Right forelimb (tissue), 1 donor: ENCODE results near the gene XPR1.

ENCODE experiments used
- DNase-seq: peaks from one replicate; pipeline ENCODE4 v3.0.0-alpha.2; 2018

Gene XPR1

DNA sequence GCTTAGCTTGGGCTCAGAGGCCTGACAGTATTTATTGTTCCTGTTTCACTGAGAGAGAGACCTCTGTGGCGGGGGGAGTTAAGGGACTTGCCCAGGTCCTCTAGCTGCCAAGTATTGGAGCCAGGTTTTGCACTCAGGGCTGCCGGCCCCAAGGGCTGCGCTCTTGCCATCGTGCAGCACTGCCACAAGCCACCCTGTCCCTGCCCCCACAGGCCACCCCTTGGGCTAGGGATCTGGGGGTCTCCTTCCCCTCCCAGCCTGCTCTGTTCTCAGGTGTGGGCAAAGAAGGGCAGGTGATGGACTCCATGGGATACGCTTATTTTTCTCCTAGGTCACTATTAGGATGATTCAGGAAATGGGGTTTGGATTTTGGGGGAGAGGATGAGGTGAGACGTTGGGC, 289.6 kb downstream of the XPR1 start:
- DNase-seq, result no peak

DNA sequence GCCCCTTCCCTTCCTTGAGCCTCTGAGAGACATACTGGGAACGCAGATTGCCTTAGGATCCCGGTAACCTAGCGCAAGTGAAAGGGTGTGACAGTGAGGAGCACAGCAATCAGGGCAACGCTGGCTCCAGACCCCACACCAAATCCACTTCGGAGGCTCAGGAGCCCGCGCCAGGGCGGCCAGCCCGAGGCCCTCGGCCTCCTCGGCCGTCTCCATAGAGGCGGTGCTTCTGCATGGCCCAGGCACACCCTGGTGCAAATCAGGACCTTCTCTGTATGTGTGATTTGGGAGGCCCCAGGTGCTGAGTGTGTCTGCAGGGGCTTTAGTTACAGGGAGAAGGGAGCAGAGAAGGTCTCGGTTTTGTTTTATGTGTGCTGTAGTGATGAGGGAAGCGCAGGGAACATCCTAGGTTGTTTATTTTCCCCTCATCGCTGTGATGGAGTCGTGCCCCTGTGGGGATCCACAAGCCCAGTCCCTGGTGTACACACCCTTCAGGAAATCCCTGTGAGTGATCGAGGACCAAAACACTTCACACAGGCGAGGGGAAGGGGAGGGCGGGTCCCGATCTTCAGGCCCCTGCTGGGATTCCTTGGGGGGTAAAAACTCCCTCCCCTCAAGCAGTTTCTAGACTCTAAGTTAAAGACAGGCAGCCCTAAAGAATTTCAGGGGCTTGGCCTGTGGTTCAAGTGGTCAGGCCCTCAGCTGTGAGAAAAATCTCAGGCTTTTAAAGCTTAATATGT, 290.2 kb downstream of the XPR1 start:
- DNase-seq, result no peak

DNA sequence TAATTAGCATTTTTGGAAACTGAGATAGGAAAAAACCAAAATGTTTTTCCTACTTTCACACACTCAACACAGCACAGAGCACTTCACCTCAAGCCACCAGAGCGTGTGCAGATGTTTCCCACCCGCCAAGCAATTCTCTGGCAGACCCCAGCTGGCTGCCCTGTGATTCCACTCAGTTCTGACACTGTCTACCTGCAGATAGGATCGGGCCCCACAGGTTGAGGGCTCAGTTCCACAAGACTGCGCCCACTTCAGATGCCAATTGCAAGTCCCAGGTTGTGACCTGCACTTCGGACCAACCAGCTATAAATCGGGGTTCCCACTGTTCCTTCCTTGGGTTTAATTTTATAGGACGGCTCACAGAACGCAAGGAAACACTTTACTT, 290.8 kb downstream of the XPR1 start:
- no peak for DNase-seq

DNA sequence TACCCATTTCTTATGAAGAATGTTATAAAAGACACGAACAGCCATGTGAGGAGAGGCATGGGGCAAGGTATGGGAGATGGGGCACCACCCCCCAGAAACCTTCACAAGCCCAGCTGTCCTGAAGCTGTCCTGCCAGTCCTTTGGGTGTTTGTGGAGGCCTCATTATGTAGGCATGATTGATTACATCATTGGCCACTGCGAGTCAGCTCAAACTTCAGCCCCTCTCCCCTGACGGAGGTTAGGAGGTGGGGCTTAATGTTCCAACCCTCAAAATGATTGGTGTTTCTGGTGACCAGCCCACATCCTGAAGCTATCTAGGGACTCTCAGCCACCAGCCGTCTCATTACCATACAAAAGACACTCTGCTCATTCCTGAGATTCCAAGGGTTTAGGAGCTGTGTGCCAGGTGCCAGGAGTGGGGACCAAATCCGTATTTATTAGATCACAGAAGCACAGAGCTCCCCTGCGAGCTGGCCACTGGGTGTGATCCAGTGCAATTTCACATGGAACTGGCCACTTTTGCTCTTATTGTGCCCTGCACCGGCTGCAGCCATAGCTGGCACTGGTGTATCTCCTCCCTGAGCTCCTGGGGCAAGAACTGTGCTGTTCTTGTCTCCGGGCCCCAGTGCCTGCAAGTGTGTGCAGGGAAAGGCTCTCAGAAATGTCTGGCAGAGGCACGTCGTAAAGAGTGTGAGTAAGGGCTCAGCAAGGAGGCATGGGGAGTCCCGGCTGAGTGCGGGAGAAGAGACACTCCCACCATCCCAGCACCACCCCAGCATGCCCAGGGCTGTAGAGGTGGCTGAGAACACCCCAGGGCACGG, 291.4 kb downstream of the XPR1 start:
- no peak for DNase-seq

DNA sequence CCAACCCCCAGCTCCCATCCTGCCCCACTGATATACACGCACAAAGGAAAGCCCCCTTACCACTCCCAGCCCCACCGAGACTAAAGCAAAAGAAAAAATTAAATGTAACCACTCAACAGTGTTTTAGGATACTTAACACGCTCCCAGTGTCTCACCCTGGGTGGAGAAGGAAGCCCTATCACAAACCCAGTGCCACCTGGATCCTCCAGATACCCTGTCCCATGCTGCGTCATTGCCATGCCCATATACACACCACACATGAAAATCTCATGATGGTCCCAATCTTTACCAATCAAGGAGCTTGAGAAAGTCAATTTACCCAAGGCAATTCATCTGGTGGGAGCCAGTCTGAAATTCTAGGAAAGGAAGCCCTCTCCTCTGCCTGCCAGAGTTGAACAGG, 292.1 kb downstream of the XPR1 start:
- no peak for DNase-seq

DNA sequence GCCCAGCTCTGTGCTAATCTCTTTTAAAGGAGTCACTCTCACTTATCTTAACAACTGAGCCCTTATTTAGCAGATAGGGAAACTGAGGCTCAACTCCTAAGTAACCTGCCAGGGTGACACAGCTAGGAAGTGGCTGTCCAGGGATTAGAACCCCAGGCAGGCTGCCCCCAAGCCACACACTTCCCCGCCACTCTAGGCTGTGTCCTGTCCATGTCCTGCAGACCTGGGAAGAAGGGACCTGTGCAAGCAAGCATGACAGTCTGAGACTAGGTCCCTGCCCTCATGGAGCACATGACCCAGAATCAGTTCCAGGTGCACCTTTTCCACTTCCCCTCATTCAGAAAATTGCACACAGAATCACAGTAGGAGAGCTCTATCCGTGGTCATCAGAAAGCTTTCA, 293.1 kb downstream of the XPR1 start:
- no peak for DNase-seq

DNA sequence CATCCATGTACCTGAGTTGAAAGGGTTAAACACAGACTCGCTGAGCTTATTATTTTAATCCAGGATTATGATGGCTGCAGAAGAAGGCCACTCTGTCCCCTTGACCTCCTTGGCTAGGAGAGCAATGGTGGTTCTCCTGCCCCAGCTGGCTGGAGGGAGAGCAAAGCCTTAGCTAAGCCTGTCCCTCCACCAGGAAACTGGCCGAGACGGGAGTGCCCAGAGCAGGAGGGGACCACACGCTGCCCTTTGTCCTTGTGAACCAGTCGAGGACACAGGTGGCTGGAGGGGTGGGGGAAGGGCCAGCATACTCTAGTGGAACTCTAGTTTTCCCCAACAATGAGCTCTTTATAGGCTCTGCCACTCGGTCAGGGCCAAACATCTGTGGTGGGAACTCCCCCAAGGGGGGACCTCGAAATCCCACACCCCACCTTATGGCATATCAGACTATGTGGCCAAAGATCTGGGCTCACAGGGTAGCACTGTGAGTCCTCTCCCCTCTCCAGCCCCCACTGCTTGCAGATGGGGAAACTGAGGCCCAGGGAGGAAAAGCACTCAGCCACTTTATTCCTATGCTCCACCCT, 293.7 kb downstream of the XPR1 start:
- no peak for DNase-seq

DNA sequence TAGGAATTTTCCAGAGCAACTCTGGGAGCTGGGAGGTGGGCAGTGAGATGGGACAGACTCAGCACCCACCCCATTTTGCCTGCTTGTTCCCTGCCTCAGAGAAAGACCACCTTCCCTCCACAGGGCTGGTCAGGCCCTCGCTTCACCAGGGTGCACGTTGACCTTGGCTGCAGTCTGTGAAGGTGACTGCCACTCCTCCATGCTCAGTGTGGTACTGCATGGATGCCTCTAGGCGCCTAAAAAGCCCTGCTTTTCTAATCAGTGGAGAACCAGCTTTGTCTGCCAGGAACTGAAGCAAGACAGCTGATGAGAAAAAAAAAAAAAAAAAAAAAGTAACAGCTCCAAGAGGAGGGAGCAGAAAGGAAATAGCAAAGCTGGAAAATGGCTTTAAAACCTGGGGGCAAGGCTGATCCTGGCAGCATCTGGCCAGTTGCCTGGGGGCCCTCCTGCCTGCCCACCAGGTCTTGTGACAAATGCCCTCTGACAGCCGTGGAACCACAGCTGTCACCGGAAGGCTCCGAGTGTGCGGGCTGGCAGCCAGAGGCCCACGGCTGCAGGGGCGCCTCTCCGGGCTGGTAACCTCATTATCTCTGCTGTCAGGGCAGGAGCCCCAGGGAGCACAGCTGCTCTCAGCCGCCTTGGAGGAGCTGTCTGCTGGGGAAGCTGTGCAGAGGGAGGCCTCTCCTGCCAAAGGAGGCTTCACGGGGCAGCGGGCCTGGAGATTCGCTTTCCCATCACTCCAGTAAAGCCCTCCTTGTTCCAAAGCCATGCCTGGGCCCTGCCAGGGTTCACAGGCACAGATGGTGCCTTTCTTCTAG, 294.6 kb downstream of the XPR1 start:
- peak; percentile 90 for DNase-seq

DNA sequence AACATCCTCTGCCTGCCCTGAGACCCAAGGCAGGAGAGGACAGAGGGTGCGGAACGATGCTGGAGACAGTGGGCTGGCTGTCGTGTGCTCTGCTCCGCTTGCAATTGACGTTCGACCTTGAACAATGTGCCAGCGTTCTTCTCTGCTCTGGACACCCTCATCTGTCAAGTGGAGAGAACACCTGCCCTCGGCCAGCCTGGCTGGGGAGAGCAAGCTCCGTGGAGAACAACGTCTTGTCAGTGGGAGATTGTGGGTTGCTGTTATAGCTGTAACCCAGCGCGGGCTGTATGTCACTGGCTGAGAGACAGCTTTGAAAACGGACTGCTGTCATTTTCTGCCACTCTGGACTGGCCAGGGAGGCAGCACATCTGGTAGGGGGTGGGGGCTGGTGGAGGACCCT, 295.5 kb downstream of the XPR1 start:
- DNase-seq, result no peak

DNA sequence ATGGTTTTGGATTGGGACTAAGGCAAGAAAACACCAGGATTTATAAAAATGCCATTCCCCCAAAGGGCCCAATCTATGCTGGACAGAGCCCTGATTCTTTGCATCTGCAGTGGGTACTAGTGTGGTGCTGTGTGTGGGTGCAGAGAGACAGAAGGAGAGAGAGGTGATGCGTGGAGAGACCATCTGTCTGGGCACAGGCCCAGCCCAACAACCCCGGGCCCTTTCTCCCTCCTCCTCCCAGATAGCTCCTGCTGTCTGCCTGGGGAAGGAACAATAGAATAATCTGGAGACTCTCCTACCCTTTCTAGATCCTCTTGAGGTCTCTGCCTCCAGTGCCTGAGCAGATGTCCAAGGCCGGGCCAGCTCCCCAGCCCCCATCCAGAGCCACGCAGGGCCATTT, 296.0 kb downstream of the XPR1 start:
- no peak for DNase-seq

DNA sequence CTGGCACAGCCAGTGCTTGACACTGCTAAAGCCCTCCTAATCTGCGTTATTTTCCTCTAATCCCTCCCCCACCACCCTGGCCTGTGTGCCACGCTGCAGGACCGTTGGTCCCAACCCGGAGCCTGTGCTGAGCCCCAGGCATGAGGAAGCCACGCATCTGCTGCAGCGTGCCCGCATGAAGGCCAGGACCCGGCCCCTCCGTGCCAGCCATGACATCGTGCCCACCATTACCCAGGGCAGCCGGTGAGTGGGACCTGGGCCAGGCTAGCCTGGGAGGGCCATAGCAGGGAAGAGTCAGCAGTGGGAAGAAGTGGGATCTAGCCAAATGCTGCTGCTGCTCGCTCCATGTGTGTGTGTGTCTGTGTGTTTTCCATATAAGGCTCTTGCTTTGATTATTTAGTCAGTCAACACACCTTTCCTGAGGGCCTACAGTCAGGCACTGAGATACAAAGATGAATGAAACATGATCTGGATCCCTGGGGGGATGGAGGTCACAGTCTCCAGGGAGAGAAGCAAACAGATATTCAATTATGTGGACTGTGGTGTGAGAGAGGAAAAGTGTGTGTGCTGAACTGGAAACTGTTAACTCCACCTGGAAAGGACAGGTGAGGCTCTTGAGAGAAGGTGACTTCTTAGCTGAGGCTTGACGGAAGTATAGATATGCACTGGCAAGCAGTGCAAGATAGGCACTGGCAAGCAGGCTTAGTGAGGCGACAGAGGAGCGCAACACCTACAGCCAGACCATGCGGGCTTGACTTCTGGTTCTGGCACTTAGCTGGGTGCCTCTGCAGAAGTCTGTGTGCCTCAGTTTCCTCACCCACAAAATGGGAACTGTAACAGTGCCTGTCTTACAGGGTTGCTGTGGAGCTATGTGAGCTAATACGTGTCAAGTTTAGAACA, 296.8 kb downstream of the XPR1 start:
- DNase-seq, result no peak

DNA sequence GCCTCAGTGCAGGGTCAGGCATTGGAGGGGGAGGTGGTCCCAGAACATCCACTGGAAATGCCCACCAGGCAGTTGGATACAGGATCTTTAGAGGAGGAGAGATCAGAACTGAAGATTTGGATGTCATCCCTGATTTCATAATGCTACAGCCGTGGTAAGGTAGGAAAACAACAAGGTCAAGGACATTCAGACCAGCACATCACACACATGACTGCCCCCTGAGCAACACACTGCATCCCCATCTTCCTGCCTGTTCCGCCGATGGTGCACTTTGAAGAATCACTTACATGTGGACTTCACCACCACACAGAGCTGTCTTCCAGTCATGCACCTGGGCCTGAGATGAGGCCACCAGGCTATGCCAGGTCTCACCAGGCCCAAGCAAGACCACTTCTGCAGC, 297.6 kb downstream of the XPR1 start:
- DNase-seq, result no peak

DNA sequence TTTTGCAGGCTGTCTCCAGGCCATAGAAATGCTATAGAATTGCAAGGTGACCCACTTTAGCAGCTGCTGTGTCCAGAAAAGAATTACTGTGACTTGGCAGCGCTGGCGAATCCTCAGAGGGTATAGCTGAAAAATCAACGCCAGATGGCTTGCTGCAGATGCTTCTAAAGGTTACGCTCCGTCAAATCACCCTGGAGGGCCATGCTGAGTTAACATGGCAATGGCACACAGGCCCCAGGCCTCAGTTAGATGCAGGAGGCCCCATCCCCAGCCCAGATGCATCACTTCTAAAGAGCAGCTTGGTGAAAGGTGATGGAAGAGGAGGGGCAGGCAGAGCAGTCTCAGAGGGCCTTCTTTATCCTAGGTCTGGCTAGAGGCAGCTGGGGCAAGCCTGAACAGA, 298.9 kb downstream of the XPR1 start:
- no peak for DNase-seq

DNA sequence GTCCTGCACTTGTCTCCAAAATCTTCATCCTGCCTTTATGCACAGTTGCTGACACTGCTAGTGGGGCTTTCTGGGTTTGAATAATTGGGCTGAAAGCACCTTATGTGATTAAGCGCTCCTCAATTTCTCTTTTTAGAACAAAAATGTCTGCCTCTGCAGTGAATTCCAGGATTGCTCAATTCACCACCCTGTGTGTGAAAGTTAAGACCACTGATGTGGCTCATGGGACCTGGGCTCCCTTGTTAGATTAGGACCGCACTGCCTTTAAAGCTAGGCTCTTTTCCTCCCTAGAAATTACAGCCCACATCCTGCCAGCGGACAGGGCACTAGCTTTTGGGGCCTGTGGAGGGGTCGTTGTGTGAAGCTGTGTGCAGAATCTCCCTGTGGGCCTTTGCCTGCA, 299.7 kb downstream of the XPR1 start:
- DNase-seq, result no peak

DNA sequence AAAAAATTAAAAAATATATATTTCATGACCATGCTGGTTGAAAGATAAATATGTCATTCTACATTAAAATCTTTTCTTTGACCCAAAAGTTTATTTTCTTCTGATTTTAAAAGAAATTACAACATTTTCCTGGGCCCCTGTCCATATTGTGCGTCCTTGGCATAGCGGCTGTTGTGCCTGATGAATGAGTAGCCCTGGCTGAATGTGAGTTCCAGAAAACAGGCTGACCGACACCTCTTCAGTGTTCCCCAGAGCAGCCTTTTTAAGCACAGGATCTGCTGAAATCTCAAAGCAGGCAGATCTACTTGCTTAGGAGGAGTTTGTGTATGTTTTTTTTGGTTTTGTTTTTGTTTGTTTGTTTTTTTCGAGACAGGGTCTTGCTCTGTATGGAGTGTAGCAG, 300.6 kb downstream of the XPR1 start:
- no peak for DNase-seq

DNA sequence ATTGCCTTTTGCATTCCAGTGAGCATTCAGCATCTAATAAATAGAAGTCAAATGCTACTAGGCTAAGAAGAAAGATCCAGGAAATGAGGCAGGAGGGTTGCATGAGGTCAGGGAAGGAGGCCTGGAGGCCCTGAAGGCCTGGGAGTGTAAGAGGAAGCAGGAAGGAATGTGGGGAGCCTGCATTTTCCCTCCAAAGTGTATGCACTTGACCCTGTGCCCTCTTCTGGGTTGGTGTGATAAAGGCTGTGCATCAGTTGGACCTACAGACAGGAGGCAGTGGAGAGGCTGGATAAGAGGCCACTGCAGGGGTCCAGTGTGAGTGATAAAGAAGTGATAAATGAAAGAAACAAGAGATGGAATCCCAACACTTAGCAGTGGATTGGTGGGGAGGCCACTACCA, 301.3 kb downstream of the XPR1 start:
- DNase-seq, result no peak

DNA sequence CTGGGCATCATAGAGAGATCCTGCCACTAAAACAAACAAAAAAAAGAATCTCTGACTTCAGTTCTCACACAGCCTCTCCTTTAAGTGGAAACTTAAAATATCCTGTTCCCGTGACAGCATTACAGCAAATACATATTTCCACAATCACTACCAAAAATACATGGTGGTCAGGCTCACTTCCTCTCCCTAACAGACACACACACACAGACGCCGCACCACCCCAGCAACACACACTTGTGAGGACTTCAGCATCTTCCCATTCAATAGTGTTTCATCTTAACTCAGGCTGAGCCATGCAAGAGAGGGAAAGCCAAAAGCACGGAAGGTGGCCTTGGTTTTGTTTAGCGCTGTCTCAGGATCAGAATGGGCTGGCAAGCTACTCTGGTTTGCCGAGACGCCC, 302.7 kb downstream of the XPR1 start:
- DNase-seq, result no peak

DNA sequence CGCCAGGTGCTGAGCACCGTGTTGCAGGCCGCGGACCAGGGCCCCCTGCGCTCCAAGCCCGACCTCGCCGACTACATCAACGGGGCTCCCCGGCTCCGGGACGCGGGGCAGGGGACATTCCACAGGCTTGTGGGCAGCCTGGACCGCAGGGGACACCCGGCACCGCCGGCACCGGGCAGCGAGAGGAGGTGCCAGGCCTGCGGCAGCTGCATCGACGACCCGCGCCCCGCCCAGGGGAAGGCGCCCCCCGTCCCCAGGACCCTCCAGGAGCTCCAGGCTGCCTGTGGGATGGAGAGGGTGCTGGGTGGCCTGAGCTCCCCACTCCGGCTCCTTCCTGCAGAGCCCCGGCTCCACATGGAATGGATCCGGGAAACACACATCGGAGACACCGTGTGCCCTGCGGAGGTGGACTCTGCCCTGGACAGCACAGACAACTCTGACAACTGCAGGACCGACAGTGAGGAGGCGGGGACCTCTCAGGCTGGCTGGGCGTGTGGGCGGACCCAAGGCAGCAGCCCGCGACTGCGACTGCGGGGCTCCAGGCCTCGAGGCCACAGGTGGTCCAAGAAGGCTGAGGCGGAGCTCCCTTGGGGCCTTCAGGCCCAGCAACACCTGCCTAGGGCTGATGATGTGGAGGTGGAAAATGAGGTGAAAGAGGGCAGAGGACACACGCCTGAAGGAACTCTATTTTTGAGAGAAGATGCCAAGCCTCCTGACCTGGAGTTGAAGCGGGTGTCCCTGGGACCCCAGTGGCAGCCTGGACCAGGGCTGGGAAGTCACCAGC, 303.7 kb downstream of the XPR1 start:
- DNase-seq, result no peak

DNA sequence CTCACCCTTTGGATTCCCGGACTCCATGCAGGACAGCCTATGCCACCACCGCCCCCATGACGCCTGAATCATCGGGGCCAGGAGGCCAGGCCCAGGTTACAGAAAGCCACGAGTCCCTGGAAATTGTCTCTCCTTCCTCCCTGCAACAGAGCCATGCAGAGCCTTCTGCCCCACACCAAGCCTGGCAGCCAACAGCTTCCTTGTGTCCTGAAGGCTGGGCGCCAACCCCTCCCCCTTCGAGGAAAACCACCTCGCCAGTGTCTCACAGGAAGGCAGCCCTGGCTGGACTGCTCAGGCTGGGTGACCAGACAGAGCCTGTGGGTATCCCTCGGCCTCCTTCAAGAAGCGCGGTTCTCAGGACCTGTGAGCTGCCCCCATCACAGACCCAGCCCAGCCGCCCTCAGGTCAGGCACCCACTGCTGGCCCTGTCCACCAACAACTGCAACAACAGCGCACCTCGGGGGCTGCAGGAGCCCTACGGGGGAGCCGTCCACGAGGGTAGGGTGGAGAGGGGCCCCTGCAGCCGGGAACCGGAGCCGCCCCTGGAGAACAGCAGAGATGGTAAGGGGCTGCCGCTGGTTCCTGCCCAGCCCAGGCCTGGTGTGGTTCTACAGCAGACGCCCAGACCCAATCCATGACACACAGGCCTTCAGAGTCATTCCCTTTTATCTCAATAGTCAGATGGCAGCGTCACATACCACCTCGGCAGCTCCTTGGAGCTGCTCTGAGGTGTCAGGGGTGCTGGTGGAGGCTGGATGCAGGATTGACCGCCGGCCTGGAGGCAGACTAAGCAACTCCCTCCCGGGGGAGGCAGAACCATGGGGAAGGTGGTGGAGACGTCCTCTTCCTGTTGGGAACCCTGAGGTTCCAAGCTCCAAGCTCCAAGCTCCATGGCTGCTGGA, 304.5 kb downstream of the XPR1 start:
- DNase-seq, result no peak

DNA sequence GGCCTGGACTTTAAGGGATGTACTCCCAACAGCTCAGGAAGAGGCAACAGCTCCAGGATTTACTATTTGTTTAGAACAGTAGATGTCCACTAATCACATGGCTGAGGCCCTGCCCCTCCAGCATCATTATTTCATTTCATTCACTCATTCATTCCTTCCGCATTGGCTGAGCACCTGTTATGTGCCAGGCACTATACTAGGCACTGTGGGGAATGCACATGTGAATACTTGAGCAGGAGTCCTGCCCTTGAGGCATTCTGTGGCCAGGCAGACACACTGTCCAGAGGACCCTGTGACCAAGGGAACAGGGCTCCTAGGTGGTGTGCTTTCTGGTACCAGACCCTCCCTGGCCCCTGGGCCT, 305.2 kb downstream of the XPR1 start:
- no peak for DNase-seq
